ENCODE results near the gene RPS8. TPM values are rescaled to one million over a fixed set of nuclear protein-coding genes. Genes with fewer than 3 reads are reported as not detected.

Gene RPS8
- total and polyA plus RNA-seq, 2 of the 8 experiments (the other 6 are each of a cell fraction or from before 2014, with no cell fraction given): 2,261 to 2,407 TPM

DNA sequence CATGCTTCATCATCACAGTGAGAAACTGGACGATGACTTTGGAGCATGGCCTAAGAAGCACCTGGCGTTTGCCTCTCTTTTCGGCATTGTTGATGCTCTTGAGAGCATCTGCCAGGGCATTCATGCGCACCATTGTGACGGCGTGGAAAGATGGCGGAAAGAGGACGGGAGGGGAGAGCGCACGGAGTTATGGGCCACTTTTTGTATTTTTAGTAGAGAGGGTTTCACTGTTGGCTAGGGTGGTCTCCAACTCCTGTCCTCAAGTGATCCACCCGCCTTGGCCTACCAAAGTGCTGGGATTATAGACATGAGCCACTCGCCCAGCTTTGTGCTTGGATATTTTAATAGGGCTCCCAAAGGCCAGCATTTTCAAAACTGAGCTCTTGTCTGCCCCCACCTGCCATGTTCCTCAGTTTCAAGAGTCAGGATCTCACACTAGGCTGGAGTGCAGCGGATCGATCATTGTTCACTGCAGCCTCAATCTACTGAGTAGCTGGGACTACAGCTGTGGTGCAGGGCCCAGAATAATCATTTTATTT lies 5.3 kb downstream of the RPS8 start:
- Histone ChIP-seq H4K91ac (replicated peaks; ENCODE audit: insufficient read length, low read length) (no peak overlapping the region), H2AFZ (ENCODE audit: low read length) (no peak overlapping the region), H3K4me1 (replicated peaks in 1 of 4; ENCODE audit: control insufficient read depth in 3 of 4, insufficient read depth in 4 of 4, low read length in 3 of 4) (peaks cover 0 to 18% (median 9%) of the 10 kb centered on the region in 4 experiments; a peak in 6 of 7 replicates), H3K27me3 (replicated peaks in 1 of 4; ENCODE audit: control insufficient read depth in 3 of 4, extremely low read depth in 1 of 4, insufficient read depth in 3 of 4, low read length in 3 of 4) (peaks cover 0 to 3% (median 0%) of the 10 kb centered on the region in 4 experiments; a peak in 3 of 7 replicates), H3K18ac (ENCODE audit: extremely low read depth, low read length) (no peak overlapping the region), H4K5ac (ENCODE audit: insufficient read length, low read depth, low read length) (no peak overlapping the region), H3K14ac (ENCODE audit: insufficient read length) (no peak overlapping the region), H4K8ac (ENCODE audit: extremely low read depth, insufficient read depth, low read length) (no peak overlapping the region), H2BK5ac (ENCODE audit: low read depth, low read length) (no peak overlapping the region), H3K4me3 (ENCODE audit: extremely low read depth in 1 of 4, insufficient read depth in 2 of 4, low read depth in 3 of 4, low read length in 4 of 4) (no peak overlapping the region), H2BK120ac (replicated peaks; ENCODE audit: low read depth, low read length) (no peak overlapping the region), H2BK12ac (ENCODE audit: low read depth, low read length) (no peak overlapping the region), H3K9me3 (ENCODE audit: insufficient read depth in 2 of 2, low read depth in 1 of 2, low read length in 1 of 2) (no peaks in the 10 kb centered on the region), H2BK20ac (ENCODE audit: low read length) (no peak overlapping the region), H3K56ac (replicated peaks; ENCODE audit: insufficient read length, low read depth, low read length) (no peak overlapping the region), H4K20me1 (replicated peaks in 1 of 2; ENCODE audit: control insufficient read depth in 1 of 2, insufficient read depth in 2 of 2, low read length in 2 of 2) (peaks cover 13 to 21% of the 10 kb centered on the region in 2 experiments), H3K4me2 (ENCODE audit: insufficient read depth in 1 of 2, low read depth in 2 of 2, low read length in 2 of 2) (no peak overlapping the region), H3K27ac (ENCODE audit: low read depth, low read length) (no peak overlapping the region), H3K4ac (replicated peaks; ENCODE audit: insufficient read length, low read depth, low read length) (no peak overlapping the region), H2AK5ac (ENCODE audit: low read depth, low read length) (no peak overlapping the region), H3K23ac (ENCODE audit: insufficient read length) (no peak overlapping the region), H3K36me3 (ENCODE audit: control insufficient read depth in 2 of 4, insufficient read depth in 4 of 4, low read length in 3 of 4) (peaks cover 24 to 54% (median 34%) of the 10 kb centered on the region in 4 experiments), H2BK15ac (ENCODE audit: low read length) (no peak overlapping the region), H3K79me2 (ENCODE audit: control insufficient read depth in 1 of 2, insufficient read depth in 2 of 2, low read length in 2 of 2) (peaks cover 15 to 30% of the 10 kb centered on the region in 2 experiments), H3K9ac (replicated peaks in 1 of 4; ENCODE audit: extremely low read depth in 1 of 4, low read depth in 3 of 4, low read length in 3 of 4) (no peak overlapping the region), H3K79me1 (ENCODE audit: low read depth, low read length) (peaks cover 3% of the 10 kb centered on the region; the same call in 1 of the 2 replicates), H3K23me2 (ENCODE audit: low read depth, low read length) (peaks cover 12% of the 10 kb centered on the region)
- ChIA-PET CTCF (ENCODE audit: partially characterized antibody) (interaction anchor here (0.6 to 3.0 kb wide), 7 partner anchors 9 to 523 kb away, joined by 3 to 11 read pairs (median 3); no protein-coding TSS in a partner anchor), POLR2A (ENCODE audit: partially characterized antibody) (interaction anchor here (0.7 to 23.6 kb wide), 18 partner anchors 8 to 548 kb away, joined by 4 to 428 read pairs (median 15); partner anchors contain the start of genes BEST4, BTBD19, DYNLT4 and KIF2C)
- FAIRE-seq (no peak), DNase-seq (ENCODE audit: low read depth in 1 of 2, low spot score in 2 of 2) (no peak)
- 93% methylated on average over 14 of the region's 14 CpGs; no CpG with 5 or more reads in 1 of the 2 experiments for WGBS, 2 experiments (ENCODE audit: extremely low coverage in 1 of 2, insufficient coverage in 1 of 2, insufficient read length in 1 of 2, insufficient replicate concordance in 2 of 2, low coverage in 1 of 2, low lambda C conversion rate in 2 of 2, missing lambda C conversion rate in 1 of 2)
- no peak for TF ChIP-seq KDM1A (IDR thresholded peaks at IDR 0.05; ENCODE audit: borderline replicate concordance, low read length)
- TF ChIP-seq SP2 (IDR thresholded peaks at IDR 0.05; ENCODE audit: low read length): no peak
- TF ChIP-seq CTBP2 (IDR thresholded peaks at IDR 0.05; ENCODE audit: borderline replicate concordance, insufficient read depth, insufficient read length, low read length): no peak
- TF ChIP-seq CEBPB (IDR thresholded peaks at IDR 0.05; ENCODE audit: low read depth, low read length): no peak
- TF ChIP-seq TAF7 (optimal IDR thresholded peaks at IDR 0.05; ENCODE audit: borderline replicate concordance, low read depth, low read length): no peak
- no peak for TF ChIP-seq KDM4A (IDR thresholded peaks at IDR 0.05; ENCODE audit: low read depth, low read length, severe bottlenecking)
- no peak for TF ChIP-seq CHD1 (IDR thresholded peaks at IDR 0.05; ENCODE audit: low read depth, low read length)
- TF ChIP-seq BCL11A (IDR thresholded peaks at IDR 0.05; ENCODE audit: low read depth in 2 of 2, low read length in 2 of 2): no peak
- TF ChIP-seq, protein P1, sequence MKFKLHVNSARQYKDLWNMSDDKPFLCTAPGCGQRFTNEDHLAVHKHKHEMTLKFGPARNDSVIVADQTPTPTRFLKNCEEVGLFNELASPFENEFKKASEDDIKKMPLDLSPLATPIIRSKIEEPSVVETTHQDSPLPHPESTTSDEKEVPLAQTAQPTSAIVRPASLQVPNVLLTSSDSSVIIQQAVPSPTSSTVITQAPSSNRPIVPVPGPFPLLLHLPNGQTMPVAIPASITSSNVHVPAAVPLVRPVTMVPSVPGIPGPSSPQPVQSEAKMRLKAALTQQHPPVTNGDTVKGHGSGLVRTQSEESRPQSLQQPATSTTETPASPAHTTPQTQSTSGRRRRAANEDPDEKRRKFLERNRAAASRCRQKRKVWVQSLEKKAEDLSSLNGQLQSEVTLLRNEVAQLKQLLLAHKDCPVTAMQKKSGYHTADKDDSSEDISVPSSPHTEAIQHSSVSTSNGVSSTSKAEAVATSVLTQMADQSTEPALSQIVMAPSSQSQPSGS (IDR thresholded peaks at IDR 0.05; ENCODE audit: low read length): 0 out of 2 replicates have a peak, but pooled peaks have one; percentile 20
- TF ChIP-seq BRCA1 (IDR thresholded peaks at IDR 0.05; ENCODE audit: low read depth, low read length): no peak
- TF ChIP-seq NANOG (IDR thresholded peaks at IDR 0.05; ENCODE audit: insufficient read depth, low read depth, low read length, poor library complexity, severe bottlenecking): no peak
